AG04450 (cell line): ENCODE data around the gene CACNA1C. TPM values are rescaled to one million over a fixed set of nuclear protein-coding genes. Genes with fewer than 3 reads are reported as not detected.

Experiments
- CTCF ChIA-PET: fragments of 300-600, 350-600 bp; formaldehyde crosslinking; extraction: SDS; loops from one replicate; lab custom pipeline; 2022; ENCODE audit warnings: antibody characterized with exemption, inconsistent platforms; lab: Charles Lee
- POLR2A ChIA-PET: fragments of 350-600 bp; formaldehyde crosslinking; extraction: SDS; loops from one replicate; lab custom pipeline; 2021; ENCODE audit warnings: antibody characterized with exemption, inconsistent platforms; lab: Yijun Ruan, JAX
- DNase-seq: peaks from one replicate; pipeline ENCODE4 v3.0.0-alpha.2; 2011; ENCODE audit warnings: low read depth, low spot score
- H3K27ac ChIP-seq: one replicate; pipeline ENCODE4 v1.5.1; 2012; ENCODE audit warnings: low read depth, low read length, control low read depth
- H3K27me3 ChIP-seq: one replicate; pipeline ENCODE4 v1.6.0; 2012; ENCODE audit warnings: low read length; ENCODE audit not compliant: control insufficient read depth, insufficient read depth
- H3K4me3 ChIP-seq: 2 replicates; pipeline ENCODE4 v1.5.1; 2011; ENCODE audit warnings: mild to moderate bottlenecking, low read depth, low read length, control low read depth
- H3K9me3 ChIP-seq: 2 replicates; pipeline ENCODE4 v1.5.1; 2012; ENCODE audit warnings: low read length; ENCODE audit not compliant: control insufficient read depth, insufficient read depth
- CTCF ChIP-seq: IDR thresholded peaks from 2 replicates; pipeline ENCODE4 v1.5.1; 2011; ENCODE audit warnings: low read depth, low read length, control low read depth, inconsistent platforms
- polyA plus RNA-seq: library from polyadenylated mRNA; depleted of rRNA; stranded (reverse); fragments of >200 nt; gene quantifications from 2 replicates; pipeline ENCODE4 v1.2.3, GENCODE V29; 2011

Gene CACNA1C
- polyA plus RNA-seq, 1 experiment: 5.9 TPM

GRCh38 chr12:2020511-2020910 lies 32.3 kb upstream of the CACNA1C start:
- Histone ChIP-seq H3K9me3 (no peaks in the 10 kb centered on the region), H3K27me3 (peaks cover 33% of the 10 kb centered on the region), H3K27ac (no peak overlapping the region), H3K4me3 (no peak overlapping the region)
- DNase-seq: no peak
- CTCF ChIA-PET: interaction anchor here (2.7 kb wide), 1 partner anchor 13 kb away, joined by 10 read pairs; no protein-coding TSS in a partner anchor
- no peak for TF ChIP-seq CTCF
- POLR2A ChIA-PET: no interaction called here

GRCh38 chr12:2023365-2023764 lies 29.4 kb upstream of the CACNA1C start:
- no peaks in the 10 kb centered on the region for H3K9me3 ChIP-seq
- POLR2A ChIA-PET: interaction anchor here (0.6 kb wide), 1 partner anchor 1634 kb away, joined by 3 read pairs; the partner anchor contains the start of gene KDM5A
- TF ChIP-seq CTCF: no peak
- no peak overlapping the region for H3K4me3 ChIP-seq
- CTCF ChIA-PET: interaction anchor here (0.8 to 1.7 kb wide), 2 partner anchors 11 to 13 kb away, joined by 3 to 5 read pairs; no protein-coding TSS in a partner anchor
- no peak for DNase-seq
- H3K27ac ChIP-seq: no peak overlapping the region
- H3K27me3 ChIP-seq: peaks cover 33% of the 10 kb centered on the region

- POLR2A ChIA-PET: no interaction called here
These were observed 25.4 kb upstream of the CACNA1C start for GRCh38 chr12:2027351-2027750.

GRCh38 chr12:2029851-2030250 lies 22.9 kb upstream of the CACNA1C start:
- CTCF ChIA-PET: no interaction called here
- peaks cover 15% of the 10 kb centered on the region for H3K27me3 ChIP-seq
- POLR2A ChIA-PET: no interaction called here
- no peak overlapping the region for H3K27ac ChIP-seq
- no peak for DNase-seq
- no peak for TF ChIP-seq CTCF
- H3K9me3 ChIP-seq: no peaks in the 10 kb centered on the region; the same call in 1 of the 2 replicates
- no peak overlapping the region for H3K4me3 ChIP-seq

More at GRCh38 chr12:2027351-2027750, 25.4 kb upstream of the CACNA1C start:
- Histone ChIP-seq H3K27me3 (peaks cover 23% of the 10 kb centered on the region), H3K4me3 (no peak overlapping the region), H3K27ac (no peak overlapping the region), H3K9me3 (no peaks in the 10 kb centered on the region)
- DNase-seq: no peak
- CTCF ChIA-PET: interaction anchor here (1.3 to 2.3 kb wide), 3 partner anchors 7 to 88 kb away, joined by 4 to 10 read pairs (median 8); no protein-coding TSS in a partner anchor
- no peak for TF ChIP-seq CTCF

GRCh38 chr12:2032506-2032905 lies 20.3 kb upstream of the CACNA1C start:
- H3K27me3 ChIP-seq: peaks cover 20% of the 10 kb centered on the region
- CTCF ChIA-PET: interaction anchor here (1.0 to 2.3 kb wide), 2 partner anchors 93 kb away, joined by 5 to 11 read pairs; no protein-coding TSS in a partner anchor
- TF ChIP-seq CTCF: no peak
- POLR2A ChIA-PET: no interaction called here
- no peaks in the 10 kb centered on the region; the same call in 1 of the 2 replicates for H3K9me3 ChIP-seq
- DNase-seq: no peak
- no peak overlapping the region for H3K27ac ChIP-seq
- no peak overlapping the region for H3K4me3 ChIP-seq
